K562 (cell line): ENCODE measurements around the gene MDP1. TPM values are rescaled to one million over a fixed set of nuclear protein-coding genes. Genes with fewer than 3 reads are reported as not detected.

ENCODE experiments used
- KHSRP ChIP-seq: fragments of 450-650 bp; IDR thresholded peaks from 2 replicates; pipeline ENCODE4 v1.6.1; 2017
- POU5F1 ChIP-seq: fragments of 150-350 bp; IDR thresholded peaks from 2 replicates; pipeline ENCODE4 v1.6.1; 2014; ENCODE audit warnings: borderline replicate concordance, low read length, low read depth, mild to moderate bottlenecking; ENCODE audit not compliant: partially characterized antibody
- polyA plus RNA-seq, 8 experiments: library from polyadenylated mRNA; depleted of rRNA in 4 of 8; stranded (reverse) in 5 of 8; unstranded in 3 of 8; fragments of >200 nt; fragmentation: Nextera tagmentation in 2 of 8; fragmentation: Illumina TruSeq in 1 of 8; extraction: Ambion mirVana in 2 of 8; extraction: Trizol in 1 of 8; gene quantifications; 2 replicates each; pipeline versions ENCODE4 v1.2.1 to v1.2.3, GENCODE V29; 2011 to 2014; ENCODE audit warnings: inconsistent platforms in 1 of 8, missing spikeins in 1 of 8
- total RNA-seq, 7 experiments: library from RNA; depleted of rRNA in 6 of 7; stranded (reverse); fragments of >200 nt in 6 of 7; fragmentation: Illumina TruSeq in 2 of 7; extraction: Trizol in 2 of 7; gene quantifications; 2 replicates each; pipeline versions ENCODE4 v1.2.1 to v1.2.3, GENCODE V29; 2011 to 2021; ENCODE audit warnings: low replicate concordance in 1 of 7
- TF ChIP-seq, protein P1 (sequence below), 2 experiments: fragments of 450-650 bp; formaldehyde crosslinking in 1 of 2; IDR thresholded peaks; 2 replicates each; pipeline versions ENCODE4 v1.4.0 to v1.6.1; 2014 to 2020; ENCODE audit warnings: mild to moderate bottlenecking in 2 of 2, borderline replicate concordance in 1 of 2, low read depth in 1 of 2

The MDP1 gene
- total and polyA plus RNA-seq, 9 of the 15 experiments (the other 6 are each of a cell fraction or from before 2014, with no cell fraction given): 2.7 to 29.6 (median 11.0) TPM

- TF ChIP-seq POU5F1 (no peak), KHSRP (no peak)
- TF ChIP-seq, protein P1, sequence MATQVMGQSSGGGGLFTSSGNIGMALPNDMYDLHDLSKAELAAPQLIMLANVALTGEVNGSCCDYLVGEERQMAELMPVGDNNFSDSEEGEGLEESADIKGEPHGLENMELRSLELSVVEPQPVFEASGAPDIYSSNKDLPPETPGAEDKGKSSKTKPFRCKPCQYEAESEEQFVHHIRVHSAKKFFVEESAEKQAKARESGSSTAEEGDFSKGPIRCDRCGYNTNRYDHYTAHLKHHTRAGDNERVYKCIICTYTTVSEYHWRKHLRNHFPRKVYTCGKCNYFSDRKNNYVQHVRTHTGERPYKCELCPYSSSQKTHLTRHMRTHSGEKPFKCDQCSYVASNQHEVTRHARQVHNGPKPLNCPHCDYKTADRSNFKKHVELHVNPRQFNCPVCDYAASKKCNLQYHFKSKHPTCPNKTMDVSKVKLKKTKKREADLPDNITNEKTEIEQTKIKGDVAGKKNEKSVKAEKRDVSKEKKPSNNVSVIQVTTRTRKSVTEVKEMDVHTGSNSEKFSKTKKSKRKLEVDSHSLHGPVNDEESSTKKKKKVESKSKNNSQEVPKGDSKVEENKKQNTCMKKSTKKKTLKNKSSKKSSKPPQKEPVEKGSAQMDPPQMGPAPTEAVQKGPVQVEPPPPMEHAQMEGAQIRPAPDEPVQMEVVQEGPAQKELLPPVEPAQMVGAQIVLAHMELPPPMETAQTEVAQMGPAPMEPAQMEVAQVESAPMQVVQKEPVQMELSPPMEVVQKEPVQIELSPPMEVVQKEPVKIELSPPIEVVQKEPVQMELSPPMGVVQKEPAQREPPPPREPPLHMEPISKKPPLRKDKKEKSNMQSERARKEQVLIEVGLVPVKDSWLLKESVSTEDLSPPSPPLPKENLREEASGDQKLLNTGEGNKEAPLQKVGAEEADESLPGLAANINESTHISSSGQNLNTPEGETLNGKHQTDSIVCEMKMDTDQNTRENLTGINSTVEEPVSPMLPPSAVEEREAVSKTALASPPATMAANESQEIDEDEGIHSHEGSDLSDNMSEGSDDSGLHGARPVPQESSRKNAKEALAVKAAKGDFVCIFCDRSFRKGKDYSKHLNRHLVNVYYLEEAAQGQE (IDR thresholded peaks at IDR 0.05; ENCODE audit: borderline replicate concordance): no peak
- TF ChIP-seq, protein P1 (CRISPR knock-in tag; IDR thresholded peaks at IDR 0.05; ENCODE audit: low read depth): no peak
Observed at GRCh38 chr14:24207104-24207551, 8.7 kb downstream of the MDP1 start (continued).
